IMR-90 (cell line): ENCODE data around the gene ZRANB3. TPM values are rescaled to one million over a fixed set of nuclear protein-coding genes. Genes with fewer than 3 reads are reported as not detected.

Source experiments
- ATAC-seq: fragments of 200-7000 bp; cut with Tn5 transposase; 2 replicates; pipeline ENCODE4 v1.9.1; 2020; ENCODE audit warnings: low read depth, mild to moderate bottlenecking, moderate library complexity
- BruUV-seq: library from RNA; stranded (reverse); fragments of 400-500 nt; replicated peaks from 2 replicates; lab custom pipeline; 2021; lab: Mats Ljungman, UMichigan
- CTCF ChIA-PET: fragments of 300-600 bp; formaldehyde crosslinking; extraction: SDS; loops from one replicate; lab custom pipeline; 2021; ENCODE audit warnings: antibody characterized with exemption; lab: Yijun Ruan, JAX
- POLR2A ChIA-PET: fragments of 300-600 bp; sonication (Branson Sonifier 250); formaldehyde crosslinking; loops from one replicate; lab custom pipeline; 2022; ENCODE audit warnings: antibody characterized with exemption; ENCODE audit not compliant: unreplicated experiment; lab: Charles Lee
- DNase-seq: peaks from one replicate; pipeline ENCODE4 v3.0.0; 2013
- H2AFZ ChIP-seq: replicated peaks from 2 replicates; pipeline ENCODE3; 2013; ENCODE audit warnings: low read length, mild to moderate bottlenecking; ENCODE audit not compliant: poor library complexity
- H2AK5ac ChIP-seq: 2 replicates; pipeline ENCODE4 v1.6.1; 2013; ENCODE audit warnings: low read depth, low read length, inconsistent platforms
- H2AK9ac ChIP-seq: replicated peaks from 2 replicates; pipeline ENCODE3; 2013; ENCODE audit warnings: mild to moderate bottlenecking, low read depth, low read length, moderate library complexity; ENCODE audit not compliant: poor library complexity
- H2BK120ac ChIP-seq: 2 replicates; pipeline ENCODE4 v1.6.1; 2013; ENCODE audit warnings: low read depth, low read length, inconsistent platforms
- H2BK15ac ChIP-seq: 3 replicates; pipeline ENCODE4 v1.6.1; 2013; ENCODE audit warnings: low read depth, low read length, inconsistent platforms
- H2BK20ac ChIP-seq: 2 replicates; pipeline ENCODE4 v1.6.1; 2013; ENCODE audit warnings: low read depth, mild to moderate bottlenecking, inconsistent platforms, low read length, moderate library complexity
- H2BK5ac ChIP-seq: 2 replicates; pipeline ENCODE4 v1.6.1; 2013; ENCODE audit warnings: mild to moderate bottlenecking, low read depth, low read length, inconsistent platforms; ENCODE audit not compliant: poor library complexity, severe bottlenecking
- H3K14ac ChIP-seq: replicated peaks from 2 replicates; pipeline ENCODE4 v1.6.1; 2013; ENCODE audit warnings: low read depth, low read length, inconsistent platforms
- H3K18ac ChIP-seq: 2 replicates; pipeline ENCODE4 v1.6.1; 2013; ENCODE audit warnings: low read depth, low read length, control low read depth
- H3K23ac ChIP-seq: 2 replicates; pipeline ENCODE4 v1.6.1; 2013; ENCODE audit warnings: low read depth, low read length, inconsistent platforms
- H3K27ac ChIP-seq: 2 replicates; pipeline ENCODE4 v1.5.1; 2013; ENCODE audit warnings: mild to moderate bottlenecking, control low read depth, low read length; ENCODE audit not compliant: insufficient read depth
- H3K27me3 ChIP-seq: 2 replicates; pipeline ENCODE4 v1.6.1; 2013; ENCODE audit warnings: low read length; ENCODE audit not compliant: control insufficient read depth, insufficient read depth
- H3K36me3 ChIP-seq: 2 replicates; pipeline ENCODE4 v1.6.1; 2013; ENCODE audit warnings: low read length, mixed read lengths; ENCODE audit not compliant: control insufficient read depth, insufficient read depth
- H3K4ac ChIP-seq: 2 replicates; pipeline ENCODE4 v1.6.1; 2013; ENCODE audit warnings: low read depth, low read length, inconsistent platforms
- H3K4me1 ChIP-seq: 2 replicates; pipeline ENCODE4 v1.6.1; 2013; ENCODE audit warnings: low read length, mixed read lengths; ENCODE audit not compliant: control insufficient read depth, insufficient read depth
- H3K4me2 ChIP-seq: 2 replicates; pipeline ENCODE4 v1.6.1; 2013; ENCODE audit warnings: low read depth, mild to moderate bottlenecking, control low read depth, low read length, moderate library complexity
- H3K4me3 ChIP-seq: 2 replicates; pipeline ENCODE4 v1.5.1; 2013; ENCODE audit warnings: low read depth, mild to moderate bottlenecking, control low read depth, low read length, moderate library complexity; ENCODE audit not compliant: insufficient read depth
- H3K56ac ChIP-seq: 2 replicates; pipeline ENCODE4 v1.6.1; 2013; ENCODE audit warnings: low read length, inconsistent platforms; ENCODE audit not compliant: insufficient read depth; ENCODE audit errors: extremely low read depth
- H3K79me1 ChIP-seq, 2 experiments: 2 replicates each; pipeline ENCODE4 v1.6.1; 2013; ENCODE audit warnings: low read length in 2 of 2, inconsistent platforms in 1 of 2, low read depth in 1 of 2
- H3K9ac ChIP-seq: 2 replicates; pipeline ENCODE4 v1.6.1; 2013; ENCODE audit warnings: low read depth, low read length, control low read depth
- H3K9me1 ChIP-seq: 2 replicates; pipeline ENCODE4 v1.6.1; 2013; ENCODE audit warnings: low read length, inconsistent platforms; ENCODE audit not compliant: insufficient read depth
- H3K9me3 ChIP-seq: 2 replicates; pipeline ENCODE4 v1.6.1; 2013; ENCODE audit warnings: low read length; ENCODE audit not compliant: control insufficient read depth, insufficient read depth
- H4K20me1 ChIP-seq: 2 replicates; pipeline ENCODE4 v1.6.1; 2013; ENCODE audit warnings: low read length, inconsistent platforms; ENCODE audit not compliant: insufficient read depth
- H4K5ac ChIP-seq: 2 replicates; pipeline ENCODE4 v1.6.1; 2013; ENCODE audit warnings: mild to moderate bottlenecking, low read depth, low read length, control low read depth
- H4K8ac ChIP-seq, 2 experiments: 2 replicates each; pipeline ENCODE4 v1.6.1; 2013; ENCODE audit warnings: low read depth in 2 of 2, low read length in 2 of 2, control low read depth in 1 of 2, inconsistent platforms in 1 of 2
- H4K91ac ChIP-seq: 2 replicates; pipeline ENCODE4 v1.6.1; 2013; ENCODE audit warnings: low read depth, low read length, inconsistent platforms; ENCODE audit not compliant: insufficient read depth
- SMC3 ChIP-seq: fragments of 150-350 bp; IDR thresholded peaks from 2 replicates; pipeline ENCODE4 v1.6.1; 2016; ENCODE audit warnings: low read depth, mild to moderate bottlenecking, antibody characterized with exemption, low read length, moderate library complexity
- WGBS, 2 experiments: methylation state at CpG; one replicate each; pipeline versions ENCODE4 v1.1.5 to v1.1.7; 2013; ENCODE audit warnings: missing lambda C conversion rate in 2 of 2; ENCODE audit not compliant: insufficient read length in 1 of 2; ENCODE audit errors: extremely low coverage in 2 of 2; 5-methylcytosine and 5-hydroxymethylcytosine counted together
- dilution Hi-C: fragments of 300-500 bp; cut with HindIII; formaldehyde crosslinking; loops from one replicate; pipeline ENCODE4 v1.14.3; 2018; ENCODE audit warnings: low sequenced_read_pairs; ENCODE audit not compliant: unreplicated experiment
- in situ Hi-C: fragments of 300-500 bp; cut with MboI; formaldehyde crosslinking; loops from 3 replicates; pipeline ENCODE4 v1.14.3; 2019; ENCODE audit warnings: low sequenced_read_pairs, inconsistent platforms, mixed read lengths
- intact Hi-C: fragments of 100-400 bp; cut with micrococcal nuclease; formaldehyde crosslinking; loops from 2 replicates; pipeline ENCODE4 v1.10.0; 2022
- polyA plus RNA-seq, 3 experiments: library from polyadenylated mRNA; depleted of rRNA; stranded (reverse); fragments of >200 nt; gene quantifications; 2 replicates each; pipeline ENCODE4 v1.2.3, GENCODE V29; 2012; ENCODE audit warnings: low replicate concordance in 1 of 3
- total RNA-seq: library from RNA; depleted of rRNA; stranded (reverse); fragments of >200 nt; gene quantifications from 2 replicates; pipeline ENCODE4 v1.2.3, GENCODE V29; 2012

ZRANB3 gene
- total and polyA plus RNA-seq, 2 of the 4 experiments (the other 2 are of a cell fraction): 3.4 to 9.3 TPM

- WGBS, 2 experiments: 80% methylated on average over 1 of the region's 5 CpGs; no CpG with 5 or more reads in 1 of the 2 experiments
- no peak overlapping the region for H3K9ac ChIP-seq
- no peak overlapping the region for H3K23ac ChIP-seq
- H2AK9ac ChIP-seq: no peak overlapping the region
- peaks cover 5% of the 10 kb centered on the region; the same call in 1 of the 2 replicates for H3K9me1 ChIP-seq
- BruUV-seq: no TSS peak
- H2BK20ac ChIP-seq: no peak overlapping the region
- H2BK120ac ChIP-seq: no peak overlapping the region
- H3K9me3 ChIP-seq: no peaks in the 10 kb centered on the region
- no peak overlapping the region for H3K4me2 ChIP-seq
- H4K8ac ChIP-seq: no peak overlapping the region
- dilution Hi-C loops (no loop called here), intact Hi-C loops (no loop called here), in situ Hi-C loops (no loop called here)
- no peak overlapping the region for H2AK5ac ChIP-seq
- DNase-seq (no peak), ATAC-seq (no peak)
- H3K79me1 ChIP-seq: no peaks in the 10 kb centered on the region
- CTCF ChIA-PET: no interaction called here
- H3K18ac ChIP-seq: no peak overlapping the region
- no peak overlapping the region for H2BK5ac ChIP-seq
- H3K56ac ChIP-seq: no peak overlapping the region
- H2AFZ ChIP-seq: no peak overlapping the region
- no peak overlapping the region for H2BK15ac ChIP-seq
- H3K27ac ChIP-seq: no peak overlapping the region
- POLR2A ChIA-PET: no interaction called here
- H3K36me3 ChIP-seq: 0 out of 2 replicates have a peak, but pooled peaks cover 2% of the 10 kb centered on the region
- no peak overlapping the region for H4K5ac ChIP-seq
- H3K14ac ChIP-seq: no peak overlapping the region
- TF ChIP-seq SMC3: no peak
- no peaks in the 10 kb centered on the region for H4K20me1 ChIP-seq
- no peak overlapping the region for H4K91ac ChIP-seq
- no peak overlapping the region for H3K4ac ChIP-seq
- H3K4me1 ChIP-seq: peaks cover 2% of the 10 kb centered on the region; the same call in 1 of the 2 replicates
- no peak overlapping the region for H3K4me3 ChIP-seq
- H3K27me3 ChIP-seq: no peaks in the 10 kb centered on the region
Observed at GRCh38 chr2:135186054-135186453, 345.0 kb downstream of the ZRANB3 start.
